ENCODE data around the gene XRN2. TPM values are rescaled to one million over a fixed set of nuclear protein-coding genes. Genes with fewer than 3 reads are reported as not detected.

Gene XRN2
- total RNA-seq, 1 experiment from 2014 or later, result 122 TPM

GRCh38 chr20:21390768-21391167 is 87.6 kb downstream of the XRN2 start:
- TF ChIP-seq, protein P1, sequence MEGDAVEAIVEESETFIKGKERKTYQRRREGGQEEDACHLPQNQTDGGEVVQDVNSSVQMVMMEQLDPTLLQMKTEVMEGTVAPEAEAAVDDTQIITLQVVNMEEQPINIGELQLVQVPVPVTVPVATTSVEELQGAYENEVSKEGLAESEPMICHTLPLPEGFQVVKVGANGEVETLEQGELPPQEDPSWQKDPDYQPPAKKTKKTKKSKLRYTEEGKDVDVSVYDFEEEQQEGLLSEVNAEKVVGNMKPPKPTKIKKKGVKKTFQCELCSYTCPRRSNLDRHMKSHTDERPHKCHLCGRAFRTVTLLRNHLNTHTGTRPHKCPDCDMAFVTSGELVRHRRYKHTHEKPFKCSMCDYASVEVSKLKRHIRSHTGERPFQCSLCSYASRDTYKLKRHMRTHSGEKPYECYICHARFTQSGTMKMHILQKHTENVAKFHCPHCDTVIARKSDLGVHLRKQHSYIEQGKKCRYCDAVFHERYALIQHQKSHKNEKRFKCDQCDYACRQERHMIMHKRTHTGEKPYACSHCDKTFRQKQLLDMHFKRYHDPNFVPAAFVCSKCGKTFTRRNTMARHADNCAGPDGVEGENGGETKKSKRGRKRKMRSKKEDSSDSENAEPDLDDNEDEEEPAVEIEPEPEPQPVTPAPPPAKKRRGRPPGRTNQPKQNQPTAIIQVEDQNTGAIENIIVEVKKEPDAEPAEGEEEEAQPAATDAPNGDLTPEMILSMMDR (conservative IDR thresholded peaks at IDR 0.05; ENCODE audit: low read depth, low read length), result no peak
- TF ChIP-seq EZH2 (IDR thresholded peaks at IDR 0.05; ENCODE audit: borderline replicate concordance, low read depth, low read length, poor library complexity, severe bottlenecking), result no peak
- no peaks in the 10 kb centered on the region for H3K4me1 ChIP-seq (ENCODE audit: insufficient read depth, low read length, poor library complexity, severe bottlenecking)
- H3K36me3 ChIP-seq (ENCODE audit: insufficient read depth, low read length, poor library complexity, severe bottlenecking), result peaks cover 26% of the 10 kb centered on the region
- no TSS peak for BruUV-seq (replicated peaks)
- POLR2A ChIA-PET (ENCODE audit: low non-redundant PET), result no interaction called here
- H3K9me3 ChIP-seq (ENCODE audit: low read depth, low read length, poor library complexity, severe bottlenecking), result no peaks in the 10 kb centered on the region
- H3K4me3 ChIP-seq (ENCODE audit: low read depth, low read length, poor library complexity, severe bottlenecking), result no peak overlapping the region
- no peak for DNase-seq (ENCODE audit: low spot score)
- peaks cover 23% of the 10 kb centered on the region for H3K27me3 ChIP-seq (replicated peaks; ENCODE audit: insufficient read depth, low read depth, low read length, poor library complexity)
- CTCF ChIA-PET, result no interaction called here
- no peak overlapping the region for H3K27ac ChIP-seq (ENCODE audit: low read depth, low read length, poor library complexity, severe bottlenecking)
- intact Hi-C loops (cut with micrococcal nuclease; ENCODE audit: unreplicated experiment), result loop anchor here (10.0 kb wide), 1 partner anchor 526 kb away; no protein-coding TSS in a partner anchor

DNA sequence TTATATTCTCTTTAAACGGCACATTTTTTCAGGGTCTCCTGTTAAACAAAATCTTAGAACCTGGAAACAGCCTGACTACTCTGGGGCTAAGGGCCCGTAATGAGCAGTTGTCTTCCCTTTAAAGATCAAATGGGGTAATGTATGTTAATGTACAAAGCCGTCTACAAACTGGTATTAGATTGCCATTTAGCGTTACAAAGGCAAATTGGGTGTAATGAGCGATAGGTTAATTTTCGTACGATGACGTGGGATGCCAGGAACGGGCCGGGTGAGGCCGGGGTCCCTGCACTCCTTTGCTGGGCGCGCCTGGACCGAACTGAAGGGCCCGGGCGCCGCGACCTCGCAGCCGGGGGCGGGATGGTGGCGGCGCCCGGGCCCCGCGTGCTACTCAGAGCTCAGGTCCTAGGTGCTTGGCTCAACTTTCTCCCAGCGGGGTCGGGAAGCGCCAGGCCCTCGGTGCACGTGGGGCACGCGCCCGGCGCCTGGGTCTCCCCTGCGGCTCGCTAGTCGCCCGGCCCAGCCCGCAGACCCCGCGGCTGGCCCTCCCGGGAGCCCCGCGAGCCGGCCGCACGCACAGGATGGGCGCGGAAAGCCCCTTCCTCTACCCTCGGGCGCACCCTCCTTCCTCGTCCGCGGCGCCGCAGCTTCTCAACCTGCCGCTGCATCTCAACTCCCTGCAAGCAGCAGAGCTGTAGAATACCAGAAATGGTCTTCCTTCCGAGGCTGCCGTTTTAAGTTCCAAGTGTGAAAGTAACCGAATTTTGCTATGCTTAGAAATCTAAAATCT is 88.2 kb downstream of the XRN2 start:
- intact Hi-C loops (cut with micrococcal nuclease; ENCODE audit: unreplicated experiment), result loop anchor here (10.0 kb wide), 1 partner anchor 527 kb away; no protein-coding TSS in a partner anchor
- Histone ChIP-seq H3K27ac (ENCODE audit: low read depth, low read length, poor library complexity, severe bottlenecking) (no peak overlapping the region), H3K9me3 (ENCODE audit: low read depth, low read length, poor library complexity, severe bottlenecking) (no peaks in the 10 kb centered on the region), H3K4me3 (ENCODE audit: low read depth, low read length, poor library complexity, severe bottlenecking) (no peak overlapping the region), H3K36me3 (ENCODE audit: insufficient read depth, low read length, poor library complexity, severe bottlenecking) (peaks cover 20% of the 10 kb centered on the region), H3K4me1 (ENCODE audit: insufficient read depth, low read length, poor library complexity, severe bottlenecking) (no peaks in the 10 kb centered on the region), H3K27me3 (replicated peaks; ENCODE audit: insufficient read depth, low read depth, low read length, poor library complexity) (peaks cover 29% of the 10 kb centered on the region)
- TF ChIP-seq, protein P1 (conservative IDR thresholded peaks at IDR 0.05; ENCODE audit: low read depth, low read length), result no peak
- BruUV-seq (replicated peaks), result no TSS peak
- DNase-seq (ENCODE audit: low spot score), result no peak
- CTCF ChIA-PET, result no interaction called here
- POLR2A ChIA-PET (ENCODE audit: low non-redundant PET), result no interaction called here

DNA sequence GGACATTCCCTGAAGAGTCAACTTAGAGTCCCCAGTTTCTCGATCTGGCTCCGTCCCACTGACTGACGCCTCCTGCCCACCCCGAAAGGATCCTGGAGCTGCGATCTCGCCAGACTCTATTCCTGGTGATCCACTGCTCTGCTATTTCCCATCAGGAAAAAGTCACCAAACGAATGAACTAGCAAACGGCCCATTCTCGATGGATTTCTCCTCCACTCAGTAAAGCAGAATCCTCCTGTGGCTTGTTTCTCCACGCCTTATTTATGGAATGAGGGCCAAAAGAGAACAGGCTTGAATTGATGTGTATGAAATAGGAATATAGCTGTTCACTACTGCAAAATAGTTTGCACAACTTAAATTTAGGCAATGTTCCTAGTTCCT is 88.8 kb downstream of the XRN2 start:
- peaks cover 16% of the 10 kb centered on the region for H3K36me3 ChIP-seq (ENCODE audit: insufficient read depth, low read length, poor library complexity, severe bottlenecking)
- no TSS peak for BruUV-seq (replicated peaks)
- DNase-seq (ENCODE audit: low spot score), result no peak
- no peak for TF ChIP-seq EZH2 (IDR thresholded peaks at IDR 0.05; ENCODE audit: borderline replicate concordance, low read depth, low read length, poor library complexity, severe bottlenecking)
- TF ChIP-seq, protein P1 (conservative IDR thresholded peaks at IDR 0.05; ENCODE audit: low read depth, low read length), result no peak
- CTCF ChIA-PET, result no interaction called here
- H3K27ac ChIP-seq (ENCODE audit: low read depth, low read length, poor library complexity, severe bottlenecking), result no peak overlapping the region
- H3K9me3 ChIP-seq (ENCODE audit: low read depth, low read length, poor library complexity, severe bottlenecking), result no peaks in the 10 kb centered on the region
- H3K4me1 ChIP-seq (ENCODE audit: insufficient read depth, low read length, poor library complexity, severe bottlenecking), result no peaks in the 10 kb centered on the region
- peaks cover 34% of the 10 kb centered on the region for H3K27me3 ChIP-seq (replicated peaks; ENCODE audit: insufficient read depth, low read depth, low read length, poor library complexity)
- intact Hi-C loops (cut with micrococcal nuclease; ENCODE audit: unreplicated experiment), result loop anchor here (10.0 kb wide), 1 partner anchor 527 kb away; no protein-coding TSS in a partner anchor
- H3K4me3 ChIP-seq (ENCODE audit: low read depth, low read length, poor library complexity, severe bottlenecking), result no peak overlapping the region
- POLR2A ChIA-PET (ENCODE audit: low non-redundant PET), result no interaction called here

All from A673 (cell line).